Loucy (cell line): ENCODE data around the gene BPHL.
"Not testable (repeated sequence)": the region's sequence is repeated elsewhere in the genome, so short reads cannot be mapped to it uniquely, and the experiment has no call there.

Source experiments
- H2AFZ ChIP-seq: fragments of 200-600 bp; sonication (generic); 2 replicates; pipeline ENCODE4 v1.6.0; 2016; ENCODE audit warnings: antibody characterized with exemption, mild to moderate bottlenecking, low read length, moderate library complexity
- H3F3A ChIP-seq: fragments of 200-600 bp; 2 replicates; pipeline ENCODE4 v1.6.0; 2016; ENCODE audit warnings: antibody characterized with exemption, low read depth, mild to moderate bottlenecking
- H3K27me3 ChIP-seq: fragments of 200-600 bp; sonication (generic); 2 replicates; pipeline ENCODE4 v1.6.1; 2014; ENCODE audit warnings: low read length, mild to moderate bottlenecking; ENCODE audit not compliant: insufficient read depth, poor library complexity, severe bottlenecking
- H3K36me3 ChIP-seq: fragments of 200-600 bp; sonication (generic); 2 replicates; pipeline ENCODE4 v1.6.1; 2016; ENCODE audit warnings: low read length; ENCODE audit not compliant: insufficient read depth
- H3K4me1 ChIP-seq: fragments of 200-600 bp; sonication (generic); 2 replicates; pipeline ENCODE4 v1.5.1; 2014; ENCODE audit warnings: low read length, mild to moderate bottlenecking; ENCODE audit not compliant: insufficient read depth, poor library complexity, severe bottlenecking
- H3K4me2 ChIP-seq: fragments of 200-600 bp; sonication (generic); 2 replicates; pipeline ENCODE4 v1.6.0; 2014; ENCODE audit warnings: antibody characterized with exemption, low read length, low read depth, mild to moderate bottlenecking; ENCODE audit not compliant: poor library complexity, severe bottlenecking
- H3K4me3 ChIP-seq: fragments of 200-600 bp; sonication (generic); 2 replicates; pipeline ENCODE4 v1.5.1; 2014; ENCODE audit warnings: low read length, mild to moderate bottlenecking, mixed read lengths; ENCODE audit not compliant: poor library complexity, severe bottlenecking
- H3K79me2 ChIP-seq: fragments of 200-600 bp; sonication (generic); 2 replicates; pipeline ENCODE4 v1.6.1; 2014; ENCODE audit warnings: low read length; ENCODE audit not compliant: insufficient read depth
- H3K9ac ChIP-seq: fragments of 200-600 bp; sonication (generic); 2 replicates; pipeline ENCODE4 v1.6.0; 2014; ENCODE audit warnings: mild to moderate bottlenecking, low read depth, low read length, moderate library complexity; ENCODE audit not compliant: poor library complexity, severe bottlenecking
- H3K9me2 ChIP-seq: fragments of 200-600 bp; sonication (generic); replicated peaks from 2 replicates; pipeline ENCODE4 v1.6.1; 2016; ENCODE audit warnings: low read depth, low read length, mixed read lengths
- H3K9me3 ChIP-seq: fragments of 200-600 bp; sonication (generic); 2 replicates; pipeline ENCODE4 v1.6.1; 2014; ENCODE audit warnings: mild to moderate bottlenecking, antibody characterized with exemption, low read length, low read depth; ENCODE audit not compliant: insufficient read depth
- H4K20me1 ChIP-seq: fragments of 200-600 bp; sonication (generic); 2 replicates; pipeline ENCODE4 v1.6.0; 2014; ENCODE audit warnings: antibody characterized with exemption, low read length, mild to moderate bottlenecking; ENCODE audit not compliant: insufficient read depth, poor library complexity, severe bottlenecking
- EZH2phosphoT487 ChIP-seq: fragments of 200-600 bp; IDR thresholded peaks from 2 replicates; pipeline ENCODE4 v1.6.1; 2018; ENCODE audit warnings: antibody characterized with exemption, mild to moderate bottlenecking, moderate library complexity, borderline replicate concordance
- TF ChIP-seq, protein P1 (sequence below): fragments of 200-600 bp; sonication (generic); conservative IDR thresholded peaks from 2 replicates; pipeline ENCODE4 v1.5.1; 2014; ENCODE audit warnings: mild to moderate bottlenecking, antibody characterized with exemption, low read length

Gene BPHL

DNA sequence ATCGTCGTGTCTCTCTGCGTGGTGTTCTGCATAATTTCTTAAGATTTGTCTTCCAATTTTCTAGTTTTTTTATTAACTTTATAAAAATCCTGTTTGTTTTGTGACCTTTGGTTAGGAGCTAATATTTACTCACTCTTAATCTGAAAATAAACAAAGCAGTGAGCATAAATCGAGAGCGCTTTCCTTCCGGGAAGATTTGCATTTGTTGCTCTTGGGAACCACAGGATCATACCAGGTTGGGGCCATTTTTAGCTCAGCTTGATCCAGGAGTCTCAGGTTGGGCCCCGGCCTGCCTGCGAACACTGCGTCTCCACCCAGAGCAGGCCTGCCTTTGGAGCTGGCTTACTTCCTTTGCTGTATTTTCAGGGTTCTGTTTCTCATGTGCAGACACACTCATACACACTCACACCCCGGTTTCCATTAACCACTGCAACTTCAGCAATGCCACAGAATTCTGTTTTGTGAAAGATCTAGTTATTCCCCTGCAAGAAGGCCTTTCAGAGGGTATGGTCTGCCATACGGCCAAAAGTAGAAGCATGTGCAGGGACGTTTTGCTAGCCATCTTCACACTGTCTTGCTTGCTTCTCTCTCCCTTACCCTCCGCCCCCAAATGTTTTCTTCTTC lies 17.3 kb downstream of the BPHL start:
- Histone ChIP-seq H3K4me1 (no peaks in the 10 kb centered on the region), H3F3A (no peaks in the 10 kb centered on the region), H3K4me3 (no peak overlapping the region), H3K9ac (no peak overlapping the region), H3K4me2 (no peak overlapping the region), H2AFZ (no peak overlapping the region), H3K36me3 (no peaks in the 10 kb centered on the region), H3K27me3 (no peaks in the 10 kb centered on the region), H4K20me1 (no peaks in the 10 kb centered on the region), H3K9me2 (no peaks in the 10 kb centered on the region), H3K9me3 (no peaks in the 10 kb centered on the region), H3K79me2 (no peaks in the 10 kb centered on the region)
- no peak for TF ChIP-seq EZH2phosphoT487
- TF ChIP-seq, protein P1, sequence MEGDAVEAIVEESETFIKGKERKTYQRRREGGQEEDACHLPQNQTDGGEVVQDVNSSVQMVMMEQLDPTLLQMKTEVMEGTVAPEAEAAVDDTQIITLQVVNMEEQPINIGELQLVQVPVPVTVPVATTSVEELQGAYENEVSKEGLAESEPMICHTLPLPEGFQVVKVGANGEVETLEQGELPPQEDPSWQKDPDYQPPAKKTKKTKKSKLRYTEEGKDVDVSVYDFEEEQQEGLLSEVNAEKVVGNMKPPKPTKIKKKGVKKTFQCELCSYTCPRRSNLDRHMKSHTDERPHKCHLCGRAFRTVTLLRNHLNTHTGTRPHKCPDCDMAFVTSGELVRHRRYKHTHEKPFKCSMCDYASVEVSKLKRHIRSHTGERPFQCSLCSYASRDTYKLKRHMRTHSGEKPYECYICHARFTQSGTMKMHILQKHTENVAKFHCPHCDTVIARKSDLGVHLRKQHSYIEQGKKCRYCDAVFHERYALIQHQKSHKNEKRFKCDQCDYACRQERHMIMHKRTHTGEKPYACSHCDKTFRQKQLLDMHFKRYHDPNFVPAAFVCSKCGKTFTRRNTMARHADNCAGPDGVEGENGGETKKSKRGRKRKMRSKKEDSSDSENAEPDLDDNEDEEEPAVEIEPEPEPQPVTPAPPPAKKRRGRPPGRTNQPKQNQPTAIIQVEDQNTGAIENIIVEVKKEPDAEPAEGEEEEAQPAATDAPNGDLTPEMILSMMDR: no peak

DNA sequence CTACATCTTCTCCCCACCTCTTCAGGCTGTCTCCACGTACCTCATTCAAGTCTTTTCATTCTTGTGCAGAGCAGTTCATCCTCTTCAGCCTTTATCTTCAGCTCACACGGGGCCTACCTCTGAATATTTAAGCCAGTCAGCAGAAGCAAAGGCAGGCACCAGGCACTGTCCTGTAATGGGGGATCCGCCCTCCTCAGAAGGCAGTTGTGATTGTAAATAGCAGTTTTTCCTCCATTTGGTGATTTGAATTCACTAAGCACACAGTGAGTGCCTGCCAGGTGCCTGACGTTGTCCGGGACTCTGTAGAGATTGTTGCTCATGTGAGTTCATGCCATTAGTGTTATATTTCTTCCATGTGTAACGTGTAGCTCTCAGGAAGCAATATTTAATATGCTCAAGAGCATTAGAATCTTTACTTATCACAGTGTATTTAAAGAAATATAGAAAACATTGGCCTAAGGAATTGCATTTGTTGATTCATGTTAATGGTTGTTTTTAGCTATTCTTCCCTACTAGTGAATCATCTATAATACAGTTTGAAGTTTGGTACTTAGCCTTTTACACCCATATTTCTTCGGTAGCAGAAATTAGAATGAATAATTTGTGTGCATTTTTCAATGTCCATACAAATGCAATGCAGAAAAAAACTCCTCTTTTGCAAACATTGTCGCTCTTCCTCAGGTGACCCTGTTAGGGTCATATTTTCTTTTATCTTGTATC lies 17.9 kb downstream of the BPHL start:
- TF ChIP-seq EZH2phosphoT487: no peak
- TF ChIP-seq, protein P1: no peak
- H3K4me3 ChIP-seq: no peak overlapping the region

DNA sequence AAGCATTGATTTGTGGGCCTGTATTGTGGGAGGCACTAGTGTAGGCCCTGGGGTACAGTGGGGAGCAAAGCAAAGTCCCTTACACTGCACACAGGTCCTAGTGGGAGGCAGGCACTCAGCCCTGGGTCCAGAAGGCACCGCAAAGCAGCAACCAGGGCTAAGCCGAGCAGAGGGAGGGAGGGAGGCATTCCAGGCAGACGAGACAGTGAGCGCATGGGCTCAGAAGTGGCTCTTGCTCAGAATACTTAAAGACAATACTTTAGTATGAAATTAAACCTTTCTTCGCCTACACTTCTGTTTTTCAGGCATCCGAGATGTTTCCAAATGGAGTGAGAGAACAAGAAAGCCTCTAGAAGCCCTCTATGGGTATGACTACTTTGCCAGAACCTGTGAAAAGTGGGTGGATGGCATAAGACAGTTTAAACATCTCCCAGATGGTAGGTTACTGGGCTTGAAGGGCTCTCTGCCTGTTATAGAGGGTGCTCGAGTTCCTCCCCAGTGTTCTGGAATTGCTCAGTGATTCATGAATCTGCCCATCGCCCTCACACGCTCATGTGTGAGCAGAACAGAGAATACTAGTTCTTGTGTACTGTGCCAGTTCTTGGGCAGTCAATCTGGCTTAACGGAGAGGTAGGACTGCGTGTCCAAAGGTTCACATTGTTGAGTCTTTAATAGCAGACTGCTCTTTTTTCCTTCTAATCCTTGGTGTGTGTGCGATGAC lies 18.7 kb downstream of the BPHL start:
- Histone ChIP-seq H3F3A (no peaks in the 10 kb centered on the region), H3K9ac (no peak overlapping the region), H3K9me3 (no peaks in the 10 kb centered on the region), H3K4me3 (no peak overlapping the region), H3K27me3 (no peaks in the 10 kb centered on the region), H3K9me2 (no peaks in the 10 kb centered on the region), H4K20me1 (no peaks in the 10 kb centered on the region), H3K79me2 (no peaks in the 10 kb centered on the region), H3K36me3 (no peaks in the 10 kb centered on the region), H3K4me1 (no peaks in the 10 kb centered on the region), H3K4me2 (no peak overlapping the region), H2AFZ (no peak overlapping the region)
- TF ChIP-seq, protein P1: no peak
- no peak for TF ChIP-seq EZH2phosphoT487

More for the DNA sequence above, 17.9 kb downstream of the BPHL start:
- H3K4me2 ChIP-seq: no peak overlapping the region
- H3K4me1 ChIP-seq: no peaks in the 10 kb centered on the region
- H3K79me2 ChIP-seq: no peaks in the 10 kb centered on the region
- no peaks in the 10 kb centered on the region for H3K9me2 ChIP-seq
- H2AFZ ChIP-seq: no peak overlapping the region
- H3K27me3 ChIP-seq: no peaks in the 10 kb centered on the region
- no peaks in the 10 kb centered on the region for H4K20me1 ChIP-seq
- H3K9me3 ChIP-seq: no peaks in the 10 kb centered on the region
- H3K36me3 ChIP-seq: no peaks in the 10 kb centered on the region
- H3K9ac ChIP-seq: no peak overlapping the region
- H3F3A ChIP-seq: no peaks in the 10 kb centered on the region

DNA sequence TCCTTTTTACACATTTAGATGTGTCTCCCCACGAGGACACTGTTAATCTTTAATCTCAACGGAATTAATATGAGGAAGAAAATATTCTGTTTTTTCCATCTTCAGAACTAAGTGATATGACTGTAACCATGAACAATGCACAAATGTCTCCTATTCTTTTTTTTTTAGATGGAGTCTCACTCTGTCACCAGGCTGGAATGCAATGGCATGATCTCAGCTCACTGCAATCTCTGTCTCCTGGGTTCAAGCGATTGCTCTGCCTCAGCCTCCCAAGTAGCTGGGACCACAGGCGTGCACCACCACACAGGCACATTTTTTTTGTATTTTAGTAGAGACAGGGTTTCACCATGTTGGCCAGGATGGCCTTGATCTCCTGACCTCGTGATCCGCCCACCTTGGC lies 19.4 kb downstream of the BPHL start:
- not testable (repeated sequence) for H3K27me3 ChIP-seq, H4K20me1 ChIP-seq, H3K9ac ChIP-seq, H3K36me3 ChIP-seq, H2AFZ ChIP-seq, H3K4me1 ChIP-seq, H3K9me3 ChIP-seq, H3F3A ChIP-seq, H3K79me2 ChIP-seq, H3K4me2 ChIP-seq, H3K9me2 ChIP-seq, H3K4me3 ChIP-seq
